Natural killer cell (primary cell): ENCODE measurements around the gene TMEM61. TPM values are rescaled to one million over a fixed set of nuclear protein-coding genes. Genes with fewer than 3 reads are reported as not detected.
A peak's percentile ranks its signal among the peaks of the same experiment; 100 is the strongest.

Experiments
- ATAC-seq, 3 donors: fragments of 150-1000 bp in 2 of 3; fragments of 200-7000 bp in 1 of 3; cut with Tn5 transposase; 1 replicate in 1 of 3; 2 replicates in 2 of 3; pipeline ENCODE4 v1.10.0; 2021; ENCODE audit warnings: mild to moderate bottlenecking in 2 of 3, moderate library complexity in 2 of 3
- DNase-seq, 2 donors: peaks; one replicate each; pipeline versions ENCODE4 v3.0.0 to v3.0.0-alpha.2; 2013 to 2021; ENCODE audit warnings: mixed read lengths in 1 of 2
- H3K27ac ChIP-seq: one replicate; pipeline ENCODE4 v1.5.1; 2013; ENCODE audit warnings: mild to moderate bottlenecking, low read length
- H3K27me3 ChIP-seq: one replicate; pipeline ENCODE4 v1.6.1; 2013; ENCODE audit warnings: low read length; ENCODE audit not compliant: control insufficient read depth, insufficient read depth
- H3K36me3 ChIP-seq: one replicate; pipeline ENCODE4 v1.6.1; 2013; ENCODE audit warnings: low read length; ENCODE audit not compliant: control insufficient read depth, insufficient read depth
- H3K4me1 ChIP-seq: one replicate; pipeline ENCODE4 v1.6.1; 2013; ENCODE audit warnings: low read length; ENCODE audit not compliant: control insufficient read depth, insufficient read depth
- H3K4me3 ChIP-seq: one replicate; pipeline ENCODE4 v1.5.1; 2013; ENCODE audit warnings: low read length
- H3K9me3 ChIP-seq: one replicate; pipeline ENCODE4 v1.6.1; 2013; ENCODE audit warnings: low read length; ENCODE audit not compliant: control insufficient read depth, insufficient read depth
- H3K27ac Mint-ChIP-seq, 2 donors: one replicate each; pipeline ENCODE4 v1.8.0; 2022; ENCODE audit warnings: mild to moderate bottlenecking in 2 of 2, mixed read lengths in 2 of 2, moderate library complexity in 1 of 2
- H3K27me3 Mint-ChIP-seq, 2 donors: one replicate each; pipeline ENCODE4 v1.8.0; 2022; ENCODE audit warnings: low read depth in 2 of 2, mixed read lengths in 2 of 2
- H3K36me3 Mint-ChIP-seq: one replicate; pipeline ENCODE4 v1.8.0; 2022; ENCODE audit warnings: mixed read lengths
- H3K4me1 Mint-ChIP-seq, 2 donors: one replicate each; pipeline ENCODE4 v1.8.0; 2022; ENCODE audit warnings: mixed read lengths in 2 of 2
- H3K4me3 Mint-ChIP-seq: one replicate; pipeline ENCODE4 v1.8.0; 2022; ENCODE audit warnings: mild to moderate bottlenecking, moderate library complexity, mixed read lengths
- H3K9me3 Mint-ChIP-seq, 2 donors: one replicate each; pipeline ENCODE4 v1.8.0; 2022; ENCODE audit warnings: mixed read lengths in 2 of 2
- CTCF ChIP-seq: fragments of 200-600 bp; IDR thresholded peaks from one replicate; pipeline ENCODE4 v1.8.0; 2022; ENCODE audit warnings: antibody characterized with exemption
- WGBS: methylation state at CpG from one replicate; pipeline ENCODE4 v1.1.7; 2013; ENCODE audit warnings: missing lambda C conversion rate; ENCODE audit not compliant: insufficient coverage; 5-methylcytosine and 5-hydroxymethylcytosine counted together
- intact Hi-C: fragments of 100-400 bp; cut with micrococcal nuclease; formaldehyde crosslinking; loops from one replicate; pipeline ENCODE4 v1.14.2; 2022
- total RNA-seq, 4 donors: library from RNA; stranded (reverse); fragments of 120-200 nt in 1 of 4; gene quantifications; one replicate each; pipeline versions ENCODE4 v1.2.3 to v1.2.4, GENCODE V29; 2013 to 2022

The TMEM61 gene
- total RNA-seq, 3 donors from 2014 or later (not counting 1 experiment from before 2014, with no cell fraction given) = not detected

DNA sequence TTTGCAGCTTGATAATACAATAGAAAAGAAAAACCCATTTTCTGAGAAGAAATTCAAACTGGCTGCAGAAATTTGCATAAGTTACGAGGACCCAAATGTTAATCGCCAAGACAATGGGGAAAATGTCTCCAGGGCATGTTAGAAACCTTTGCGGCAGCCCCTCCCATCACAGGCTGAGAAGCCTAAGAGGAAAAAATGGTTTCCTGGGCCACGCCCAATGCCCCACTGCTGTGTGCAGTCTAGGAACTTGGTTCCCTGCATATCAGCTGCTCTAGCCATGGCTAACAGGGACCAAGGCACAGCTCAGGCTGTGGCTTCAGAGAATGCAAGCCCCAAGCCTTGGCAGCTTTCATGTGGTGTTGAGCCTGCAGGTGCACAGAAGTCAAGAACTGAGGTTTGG lies 37.5 kb upstream of the TMEM61 start:
- DNase-seq (no peak), ATAC-seq (no peak)
- Histone ChIP-seq H3K27me3 (no peaks in the 10 kb centered on the region), H3K4me3 (no peak overlapping the region), H3K4me1 (peaks cover 6% of the 10 kb centered on the region), H3K27ac (no peak overlapping the region), H3K36me3 (no peaks in the 10 kb centered on the region), H3K9me3 (no peaks in the 10 kb centered on the region)
- no peak overlapping the region for H3K27ac Mint-ChIP-seq
- intact Hi-C loops = loop anchor here (10.0 kb wide), 1 partner anchor 1642 kb away; no protein-coding TSS in a partner anchor
- no peak for TF ChIP-seq CTCF
- no peak overlapping the region for H3K4me3 Mint-ChIP-seq
- WGBS = 90% methylated on average over 4 of the region's 4 CpGs
- H3K4me1 Mint-ChIP-seq = peaks cover 7 to 10% of the 10 kb centered on the region in 2 donors
- no peaks in the 10 kb centered on the region for H3K36me3 Mint-ChIP-seq
- H3K27me3 Mint-ChIP-seq = peaks cover 0 to 9% of the 10 kb centered on the region in 2 donors
- no peaks in the 10 kb centered on the region for H3K9me3 Mint-ChIP-seq

- Mint-ChIP-seq H3K9me3 (no peaks in the 10 kb centered on the region), H3K4me3 (no peak overlapping the region)
- H3K4me3 ChIP-seq = no peak overlapping the region
These were observed 35.6 kb upstream of the TMEM61 start for GRCh38 chr1:54944610-54945392.

DNA sequence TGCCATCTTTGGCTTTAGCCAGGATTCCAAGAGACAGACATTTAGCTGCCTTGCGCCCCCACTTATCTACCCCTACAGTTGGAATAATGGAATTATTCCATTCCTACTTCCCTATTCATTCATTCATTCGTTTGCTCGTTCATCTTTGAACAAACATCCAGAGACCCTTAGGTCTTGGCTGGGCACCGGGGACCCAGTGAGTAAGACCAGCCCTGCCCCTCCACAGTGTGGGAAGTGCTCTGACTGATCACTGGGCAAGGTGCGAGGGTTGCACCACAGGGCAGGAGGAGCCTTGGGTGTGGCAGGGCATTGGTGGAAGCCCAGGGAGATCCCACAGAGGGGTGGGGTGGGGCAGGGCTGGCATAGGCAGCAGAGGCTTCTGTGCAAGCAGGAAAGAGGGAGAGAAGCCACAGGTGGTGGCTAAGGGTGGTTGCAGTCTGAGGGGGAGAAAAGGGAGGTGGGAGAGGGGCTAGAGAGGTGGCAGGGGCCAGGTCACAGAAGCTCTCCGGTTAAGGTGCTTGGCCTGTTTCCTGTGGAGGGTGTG lies 35.0 kb upstream of the TMEM61 start:
- H3K27me3 ChIP-seq = no peaks in the 10 kb centered on the region
- no peak for DNase-seq
- no peaks in the 10 kb centered on the region for H3K9me3 ChIP-seq
- Mint-ChIP-seq H3K27me3 (peaks cover 0 to 6% of the 10 kb centered on the region in 2 donors), H3K4me3 (no peak overlapping the region), H3K9me3 (no peaks in the 10 kb centered on the region), H3K36me3 (no peaks in the 10 kb centered on the region), H3K27ac (no peak overlapping the region), H3K4me1 (peaks cover 13 to 16% of the 10 kb centered on the region in 2 donors)
- TF ChIP-seq CTCF = peak; percentile 46
- H3K36me3 ChIP-seq = no peaks in the 10 kb centered on the region
- ATAC-seq = no peak
- peaks cover 8% of the 10 kb centered on the region for H3K4me1 ChIP-seq
- WGBS = 63% methylated on average over 6 of the region's 6 CpGs
- no peak overlapping the region for H3K4me3 ChIP-seq
- intact Hi-C loops = loop anchor here (1.0 to 10.0 kb wide), 3 partner anchors 51 to 1639 kb away; no protein-coding TSS in a partner anchor
- H3K27ac ChIP-seq = no peak overlapping the region

More at GRCh38 chr1:54944610-54945392, 35.6 kb upstream of the TMEM61 start:
- DNase-seq = peak; percentile 59 to 83
- Mint-ChIP-seq H3K27ac (no peak overlapping the region), H3K27me3 (peaks cover 0 to 6% of the 10 kb centered on the region in 2 donors), H3K4me1 (peaks cover 7 to 10% of the 10 kb centered on the region in 2 donors), H3K36me3 (no peaks in the 10 kb centered on the region)
- peak; percentile 86 to 95 (median 93) for ATAC-seq
- Histone ChIP-seq H3K27me3 (no peaks in the 10 kb centered on the region), H3K4me1 (peaks cover 6% of the 10 kb centered on the region), H3K27ac (no peak overlapping the region), H3K36me3 (no peaks in the 10 kb centered on the region), H3K9me3 (no peaks in the 10 kb centered on the region)
- peak; percentile 87 for TF ChIP-seq CTCF
- intact Hi-C loops = loop anchor here (1.0 to 10.0 kb wide), 3 partner anchors 52 to 1640 kb away; no protein-coding TSS in a partner anchor
- 58% methylated on average over 9 of the region's 9 CpGs for WGBS
